Measurements from ENCODE around the gene PAFAH1B1.
"Not testable (repeated sequence)": the region's sequence is repeated elsewhere in the genome, so short reads cannot be mapped to it uniquely, and the experiment has no call there.

The PAFAH1B1 gene

GRCh38 chr17:2649191-2649590 is 55.7 kb downstream of the PAFAH1B1 start:
- TF ChIP-seq CTCF (IDR thresholded peaks at IDR 0.05; ENCODE audit: insufficient read depth, low read length, poor library complexity, severe bottlenecking): no peak
- no peaks in the 10 kb centered on the region for H3K27me3 ChIP-seq (replicated peaks; ENCODE audit: control insufficient read depth, insufficient read depth, low read length)
- H3K36me3 ChIP-seq (ENCODE audit: control insufficient read depth, insufficient read depth, low read length): no peaks in the 10 kb centered on the region; the same call in 1 of the 2 replicates
- no peak overlapping the region for H3K4me3 ChIP-seq (replicated peaks; ENCODE audit: low read depth, low read length)
- DNase-seq (ENCODE audit: extremely low read depth, insufficient read length): no peak

GRCh38 chr17:2652911-2653310 is 59.5 kb downstream of the PAFAH1B1 start:
- H3K36me3 ChIP-seq (ENCODE audit: control insufficient read depth, insufficient read depth, low read length); DNase-seq (ENCODE audit: extremely low read depth, insufficient read length); H3K4me3 ChIP-seq (replicated peaks; ENCODE audit: low read depth, low read length): not testable (repeated sequence)

GRCh38 chr17:2655546-2655945 is 62.1 kb downstream of the PAFAH1B1 start:
- Histone ChIP-seq H3K36me3 (ENCODE audit: control insufficient read depth, insufficient read depth, low read length) (peaks cover 4% of the 10 kb centered on the region), H3K27me3 (replicated peaks; ENCODE audit: control insufficient read depth, insufficient read depth, low read length) (no peaks in the 10 kb centered on the region), H3K4me3 (replicated peaks; ENCODE audit: low read depth, low read length) (no peak overlapping the region)
- no peak for DNase-seq (ENCODE audit: extremely low read depth, insufficient read length)
- TF ChIP-seq CTCF (IDR thresholded peaks at IDR 0.05; ENCODE audit: insufficient read depth, low read length, poor library complexity, severe bottlenecking): no peak

More at GRCh38 chr17:2652911-2653310, 59.5 kb downstream of the PAFAH1B1 start:
- H3K27me3 ChIP-seq (replicated peaks; ENCODE audit: control insufficient read depth, insufficient read depth, low read length): not testable (repeated sequence)

- no peak for DNase-seq (ENCODE audit: extremely low read depth, insufficient read length)
These were observed 62.8 kb downstream of the PAFAH1B1 start for GRCh38 chr17:2656283-2656682.

GRCh38 chr17:2659337-2659736 is 65.9 kb downstream of the PAFAH1B1 start:
- not testable (repeated sequence) for H3K36me3 ChIP-seq (ENCODE audit: control insufficient read depth, insufficient read depth, low read length); H3K27me3 ChIP-seq (replicated peaks; ENCODE audit: control insufficient read depth, insufficient read depth, low read length); H3K4me3 ChIP-seq (replicated peaks; ENCODE audit: low read depth, low read length); DNase-seq (ENCODE audit: extremely low read depth, insufficient read length)

More at GRCh38 chr17:2656283-2656682, 62.8 kb downstream of the PAFAH1B1 start:
- H3K4me3 ChIP-seq (replicated peaks; ENCODE audit: low read depth, low read length): no peak overlapping the region
- TF ChIP-seq CTCF (IDR thresholded peaks at IDR 0.05; ENCODE audit: insufficient read depth, low read length, poor library complexity, severe bottlenecking): no peak
- no peaks in the 10 kb centered on the region for H3K27me3 ChIP-seq (replicated peaks; ENCODE audit: control insufficient read depth, insufficient read depth, low read length)
- H3K36me3 ChIP-seq (ENCODE audit: control insufficient read depth, insufficient read depth, low read length): peaks cover 4% of the 10 kb centered on the region

- H3K36me3 ChIP-seq (ENCODE audit: control insufficient read depth, insufficient read depth, low read length); H3K27me3 ChIP-seq (replicated peaks; ENCODE audit: control insufficient read depth, insufficient read depth, low read length); DNase-seq (ENCODE audit: extremely low read depth, insufficient read length); H3K4me3 ChIP-seq (replicated peaks; ENCODE audit: low read depth, low read length): not testable (repeated sequence)
These were observed 67.0 kb downstream of the PAFAH1B1 start for GRCh38 chr17:2660410-2660809.

- H3K4me3 ChIP-seq (replicated peaks; ENCODE audit: low read depth, low read length): no peak overlapping the region
- no peak for TF ChIP-seq CTCF (IDR thresholded peaks at IDR 0.05; ENCODE audit: insufficient read depth, low read length, poor library complexity, severe bottlenecking)
- no peak for DNase-seq (ENCODE audit: extremely low read depth, insufficient read length)
- H3K36me3 ChIP-seq (ENCODE audit: control insufficient read depth, insufficient read depth, low read length): peaks cover 7% of the 10 kb centered on the region
- no peaks in the 10 kb centered on the region for H3K27me3 ChIP-seq (replicated peaks; ENCODE audit: control insufficient read depth, insufficient read depth, low read length)
These were observed 78.6 kb downstream of the PAFAH1B1 start for GRCh38 chr17:2672026-2672425.

GRCh38 chr17:2679247-2679646 is 85.8 kb downstream of the PAFAH1B1 start:
- H3K27me3 ChIP-seq (replicated peaks; ENCODE audit: control insufficient read depth, insufficient read depth, low read length); H3K36me3 ChIP-seq (ENCODE audit: control insufficient read depth, insufficient read depth, low read length); DNase-seq (ENCODE audit: extremely low read depth, insufficient read length); H3K4me3 ChIP-seq (replicated peaks; ENCODE audit: low read depth, low read length): not testable (repeated sequence)
